HG03460 (cell line): ENCODE results near the gene POU3F3.

Source experiments
- ATAC-seq: cut with Tn5 transposase; IDR thresholded peaks from one replicate; pipeline ENCODE4 v1.9.1; 2021; ENCODE audit not compliant: unreplicated experiment

POU3F3 gene

GRCh38 chr2:104902317-104902716, 48.4 kb downstream of the POU3F3 start:
- ATAC-seq, result no peak
